Ectodermal cell (in vitro differentiated cells): ENCODE data around the gene ESRRA.

ENCODE experiments used
- H3K27ac ChIP-seq: 2 replicates; pipeline ENCODE4 v1.7.0; 2013; ENCODE audit warnings: mild to moderate bottlenecking, low read depth, low read length; ENCODE audit not compliant: insufficient read depth, poor library complexity, severe bottlenecking
- H3K27me3 ChIP-seq: 2 replicates; pipeline ENCODE4 v1.7.0; 2013; ENCODE audit warnings: mild to moderate bottlenecking, low read length; ENCODE audit not compliant: insufficient read depth, control insufficient read depth, poor library complexity, severe bottlenecking
- H3K36me3 ChIP-seq: one replicate; pipeline ENCODE4 v1.7.0; 2013; ENCODE audit warnings: low read length; ENCODE audit not compliant: control insufficient read depth, insufficient read depth
- H3K4me1 ChIP-seq: one replicate; pipeline ENCODE4 v1.7.0; 2013; ENCODE audit warnings: low read length; ENCODE audit not compliant: control insufficient read depth, insufficient read depth
- H3K4me3 ChIP-seq: 2 replicates; pipeline ENCODE4 v1.7.0; 2013; ENCODE audit warnings: low read depth, low read length, control low read depth; ENCODE audit not compliant: insufficient read depth
- H3K9me3 ChIP-seq: 2 replicates; pipeline ENCODE4 v1.7.0; 2013; ENCODE audit warnings: mild to moderate bottlenecking, low read length, moderate library complexity; ENCODE audit not compliant: control insufficient read depth
- WGBS, 2 experiments: methylation state at CpG; one replicate each; pipeline ENCODE4 v1.1.7; 2013; ENCODE audit warnings: missing lambda C conversion rate in 2 of 2; 5-methylcytosine and 5-hydroxymethylcytosine counted together

ESRRA gene

GRCh38 chr11:64352995-64353714, 47.8 kb downstream of the ESRRA start:
- peaks cover 32% of the 10 kb centered on the region for H3K4me1 ChIP-seq
- H3K27me3 ChIP-seq, result no peaks in the 10 kb centered on the region
- WGBS, 2 experiments, result 91% methylated on average over 34 of the region's 34 CpGs
- no peaks in the 10 kb centered on the region for H3K9me3 ChIP-seq
- no peak overlapping the region for H3K27ac ChIP-seq
- no peaks in the 10 kb centered on the region for H3K36me3 ChIP-seq
- H3K4me3 ChIP-seq, result no peak overlapping the region

- 89 to 91% methylated on average over 20 of the region's 20 CpGs for WGBS, 2 experiments
- no peak overlapping the region for H3K27ac ChIP-seq
These were observed 48.6 kb downstream of the ESRRA start for GRCh38 chr11:64353715-64354506.

DNA sequence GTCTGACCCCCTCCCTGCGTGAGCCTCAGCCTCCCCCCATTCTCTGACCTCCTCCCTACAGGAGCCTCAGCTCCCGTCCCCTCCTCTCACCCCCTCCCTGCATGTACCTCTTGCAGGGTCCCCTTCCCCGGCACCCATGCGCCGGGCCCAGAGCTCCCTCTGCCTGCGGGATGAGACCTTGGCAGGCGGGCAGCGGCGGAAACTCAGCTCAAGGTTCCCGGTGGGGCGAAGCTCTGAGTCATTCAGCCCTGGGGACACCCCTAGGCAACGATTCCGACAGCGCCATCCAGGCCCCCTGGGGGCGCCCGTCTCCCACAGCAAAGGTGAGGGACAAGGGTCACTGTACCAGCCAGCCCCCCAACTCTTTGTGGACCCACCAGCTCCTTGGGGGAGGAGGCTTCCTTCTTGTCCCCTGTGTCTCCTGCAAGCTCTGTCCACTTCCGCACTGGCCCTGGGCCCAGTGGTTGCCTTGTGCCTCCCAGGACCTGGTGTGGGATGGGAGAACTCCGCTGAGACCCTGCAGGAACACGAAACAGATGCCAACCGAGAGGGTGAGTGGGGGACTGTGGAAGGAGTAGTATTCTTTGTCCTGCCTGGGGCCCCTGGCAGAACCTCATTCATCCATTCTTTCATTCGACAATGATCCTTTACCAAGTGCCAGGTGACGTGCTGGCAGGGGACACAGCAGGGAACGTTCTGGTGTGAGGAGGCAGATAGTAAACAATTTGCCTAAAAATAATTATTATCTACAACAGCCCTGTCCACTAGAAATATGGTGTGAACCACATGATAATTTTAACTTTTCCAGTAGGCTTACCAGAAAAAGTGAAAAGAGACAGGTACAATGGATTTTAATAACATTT, 50.0 kb downstream of the ESRRA start:
- H3K9me3 ChIP-seq, result no peaks in the 10 kb centered on the region
- WGBS, 2 experiments, result 7 to 18% methylated on average over 19 to 23 of the region's 23 CpGs
- no peaks in the 10 kb centered on the region for H3K36me3 ChIP-seq
- peaks cover 38% of the 10 kb centered on the region for H3K4me1 ChIP-seq
- no peak overlapping the region for H3K27ac ChIP-seq
- H3K27me3 ChIP-seq, result no peaks in the 10 kb centered on the region
- no peak overlapping the region for H3K4me3 ChIP-seq

More at GRCh38 chr11:64353715-64354506, 48.6 kb downstream of the ESRRA start:
- Histone ChIP-seq H3K9me3 (no peaks in the 10 kb centered on the region), H3K4me1 (peaks cover 38% of the 10 kb centered on the region), H3K27me3 (no peaks in the 10 kb centered on the region), H3K4me3 (no peak overlapping the region), H3K36me3 (no peaks in the 10 kb centered on the region)

GRCh38 chr11:64356498-64357411, 51.4 kb downstream of the ESRRA start:
- Histone ChIP-seq H3K9me3 (no peaks in the 10 kb centered on the region), H3K27me3 (no peaks in the 10 kb centered on the region), H3K4me1 (peaks cover 36% of the 10 kb centered on the region), H3K36me3 (peaks cover 4% of the 10 kb centered on the region), H3K4me3 (no peak overlapping the region), H3K27ac (no peak overlapping the region)
- WGBS, 2 experiments, result 78 to 80% methylated on average over 25 of the region's 25 CpGs

DNA sequence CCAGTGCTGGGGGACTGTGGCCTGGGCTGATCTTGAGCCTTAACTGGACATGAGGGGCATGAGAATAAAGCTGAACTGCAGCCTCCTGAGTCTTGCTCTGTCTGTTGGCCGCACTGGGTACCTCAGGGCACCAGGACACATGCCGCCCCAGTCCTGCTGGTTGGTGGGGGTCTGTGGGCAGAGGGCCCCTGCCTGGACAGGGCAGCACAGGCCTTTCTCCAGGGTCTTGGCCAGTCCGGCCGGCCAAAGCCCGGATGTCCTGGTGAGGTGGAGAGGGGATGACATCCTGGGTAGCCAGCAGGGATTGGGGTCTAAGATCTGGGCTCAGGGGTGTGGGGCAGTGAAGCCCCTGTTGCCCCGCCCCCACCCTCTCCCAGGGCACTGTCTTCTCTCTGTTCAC, 52.1 kb downstream of the ESRRA start:
- Histone ChIP-seq H3K27me3 (no peaks in the 10 kb centered on the region), H3K36me3 (peaks cover 4% of the 10 kb centered on the region), H3K9me3 (no peaks in the 10 kb centered on the region), H3K4me1 (peaks cover 32% of the 10 kb centered on the region), H3K27ac (no peak overlapping the region), H3K4me3 (no peak overlapping the region)
- 89 to 93% methylated on average over 6 of the region's 6 CpGs for WGBS, 2 experiments

DNA sequence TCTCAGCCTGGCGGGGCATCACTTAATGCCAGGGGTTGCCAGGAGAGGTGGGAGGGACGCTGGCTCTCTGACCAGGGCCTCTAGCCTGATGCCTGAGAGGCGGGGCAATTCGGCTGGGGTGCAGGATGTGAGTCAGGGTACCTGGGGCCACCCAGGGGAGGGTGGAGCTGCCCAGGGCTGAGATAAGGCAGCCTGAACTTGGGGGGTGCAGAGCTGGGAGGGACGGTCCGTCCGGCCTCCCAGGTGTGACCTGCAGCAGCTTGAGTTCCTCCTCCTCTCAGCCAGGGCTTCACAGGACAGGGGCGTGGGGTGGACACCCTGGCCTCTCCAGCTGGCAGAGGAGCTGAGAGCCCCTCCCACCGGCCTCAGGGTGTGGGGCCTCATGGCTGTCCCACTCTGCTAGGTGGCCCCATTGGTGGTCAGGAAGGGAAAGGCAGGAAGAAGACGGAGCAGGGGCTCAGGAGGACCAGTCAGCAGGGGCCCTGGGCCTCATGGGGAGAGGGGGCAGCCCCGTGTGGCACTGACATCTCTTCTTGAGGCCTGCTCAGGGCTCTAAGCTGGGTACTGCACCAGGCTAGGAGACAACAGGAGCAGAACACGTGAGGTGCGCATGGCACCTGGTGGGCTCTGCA, 52.7 kb downstream of the ESRRA start:
- Histone ChIP-seq H3K9me3 (no peaks in the 10 kb centered on the region), H3K4me1 (peaks cover 32% of the 10 kb centered on the region), H3K36me3 (peaks cover 4% of the 10 kb centered on the region), H3K27ac (no peak overlapping the region), H3K27me3 (no peaks in the 10 kb centered on the region), H3K4me3 (peak overlapping the region; percentile 73)
- WGBS, 2 experiments, result 74 to 77% methylated on average over 13 of the region's 13 CpGs

GRCh38 chr11:64358536-64358906, 53.2 kb downstream of the ESRRA start:
- WGBS, 2 experiments, result 37 to 40% methylated on average over 7 of the region's 7 CpGs
- no peaks in the 10 kb centered on the region for H3K9me3 ChIP-seq
- H3K27ac ChIP-seq, result no peak overlapping the region
- H3K4me1 ChIP-seq, result peaks cover 31% of the 10 kb centered on the region
- H3K4me3 ChIP-seq, result peak overlapping the region; percentile 73
- H3K36me3 ChIP-seq, result peaks cover 4% of the 10 kb centered on the region
- no peaks in the 10 kb centered on the region for H3K27me3 ChIP-seq

GRCh38 chr11:64358907-64359711, 53.8 kb downstream of the ESRRA start, which contains the start of gene RPS6KA4:
Gene RPS6KA4 (plus strand): TSS chr11:64359162. CDS start chr11:64359236, 74 bp downstream.
- Histone ChIP-seq H3K9me3 (no peaks in the 10 kb centered on the region), H3K27me3 (no peaks in the 10 kb centered on the region), H3K27ac (no peak within 1 kb of the TSS), H3K4me1 (peaks cover 25% of the 10 kb centered on the region), H3K4me3 (peak within 1 kb of the TSS; percentile 73), H3K36me3 (peaks cover 4% of the 10 kb centered on the region)
- WGBS, 2 experiments, result 1% methylated on average over 70 of the region's 70 CpGs
